GM21717 (cell line): ENCODE data around the gene HEATR3.
A peak's percentile ranks its signal among the peaks of the same experiment; 100 is the strongest.

ENCODE experiments used
- ATAC-seq: cut with Tn5 transposase; IDR thresholded peaks from one replicate; pipeline ENCODE4 v1.9.1; 2021; ENCODE audit warnings: mild to moderate bottlenecking, moderate library complexity; ENCODE audit not compliant: unreplicated experiment

Gene HEATR3, protein sequence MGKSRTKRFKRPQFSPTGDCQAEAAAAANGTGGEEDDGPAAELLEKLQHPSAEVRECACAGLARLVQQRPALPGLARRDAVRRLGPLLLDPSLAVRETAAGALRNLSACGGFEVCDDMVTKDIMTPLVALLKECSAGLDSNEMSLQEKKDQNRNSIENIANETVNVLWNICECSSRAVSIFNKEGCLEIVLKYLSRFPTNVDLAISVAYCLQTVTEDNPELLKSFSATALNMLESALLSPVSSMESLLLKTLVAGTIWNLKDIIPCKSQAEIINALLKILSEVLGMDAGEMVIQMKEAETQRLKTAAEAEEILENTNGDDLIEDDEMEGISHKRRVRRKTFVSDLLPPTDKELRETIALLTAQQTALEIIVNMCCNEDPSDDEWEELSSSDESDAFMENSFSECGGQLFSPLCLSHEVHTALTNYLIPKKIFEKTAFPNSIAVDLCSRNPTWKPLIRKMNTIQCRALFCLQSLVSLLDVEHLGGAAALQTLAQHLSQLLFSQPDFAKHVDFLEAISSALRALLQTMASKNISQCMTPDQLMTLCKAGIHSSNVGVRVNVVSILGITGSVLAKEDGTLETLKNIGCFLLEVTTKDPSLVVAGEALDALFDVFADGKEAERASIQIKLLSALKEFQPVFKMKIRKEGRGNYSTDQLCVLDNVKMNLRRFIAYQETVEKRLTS

DNA sequence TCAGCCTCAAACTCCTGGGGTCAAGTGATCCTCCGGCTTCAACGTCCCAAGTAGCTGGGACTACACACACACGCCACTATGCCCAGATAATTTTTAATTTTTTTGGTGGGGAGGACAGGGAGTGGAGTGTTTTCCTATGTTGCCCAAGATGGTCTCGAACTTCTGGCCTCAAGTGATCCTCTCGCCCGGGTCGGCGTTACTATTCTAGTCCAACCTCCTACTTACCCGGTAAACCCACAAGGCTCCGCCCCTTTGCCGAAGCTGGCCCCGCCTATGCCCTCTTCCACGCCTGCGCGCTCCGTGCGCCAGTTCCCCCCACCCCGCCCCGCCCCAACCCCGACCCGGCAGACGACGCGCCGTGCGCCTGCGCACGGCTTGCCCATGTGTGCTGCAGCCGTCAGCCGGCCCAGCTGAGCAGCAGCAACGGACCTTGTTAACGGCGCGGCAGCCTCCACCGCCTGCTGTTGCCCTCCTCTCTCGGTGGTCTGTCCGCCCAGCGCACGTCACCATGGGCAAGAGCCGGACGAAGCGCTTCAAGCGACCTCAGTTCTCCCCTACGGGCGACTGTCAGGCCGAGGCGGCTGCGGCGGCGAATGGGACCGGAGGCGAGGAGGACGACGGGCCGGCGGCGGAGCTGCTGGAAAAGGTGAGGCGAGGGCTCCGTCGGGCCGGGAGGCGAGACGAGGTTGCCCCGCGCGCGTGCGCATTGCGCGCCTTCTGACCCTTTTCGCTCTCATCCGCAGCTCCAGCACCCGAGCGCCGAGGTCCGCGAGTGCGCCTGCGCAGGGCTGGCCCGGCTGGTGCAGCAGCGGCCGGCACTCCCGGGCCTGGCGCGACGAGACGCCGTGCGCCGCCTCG lies at the start of gene HEATR3:
TSS of gene HEATR3 (plus strand) at position 347 of the 858 bp plus-strand sequence. CDS start at position 509, 162 bp downstream.
- peak; percentile 66 for ATAC-seq

GRCh38 chr16:50017553-50017952 lies 48.2 kb upstream of the HEATR3 start:
- ATAC-seq, result no peak

- no peak for ATAC-seq
Observed at GRCh38 chr16:50021544-50021943, 44.2 kb upstream of the HEATR3 start.

- ATAC-seq, result no peak
Observed at GRCh38 chr16:50023641-50024040, 42.1 kb upstream of the HEATR3 start.

- no peak for ATAC-seq
Observed at GRCh38 chr16:50024207-50024606, 41.6 kb upstream of the HEATR3 start.

GRCh38 chr16:50024684-50025536 lies 40.9 kb upstream of the HEATR3 start, which contains the start of gene CNEP1R1:
CNEP1R1 (plus strand) TSS chr16:50025225; CDS start chr16:50025316, 91 bp downstream.
- peak; percentile 99 for ATAC-seq

DNA sequence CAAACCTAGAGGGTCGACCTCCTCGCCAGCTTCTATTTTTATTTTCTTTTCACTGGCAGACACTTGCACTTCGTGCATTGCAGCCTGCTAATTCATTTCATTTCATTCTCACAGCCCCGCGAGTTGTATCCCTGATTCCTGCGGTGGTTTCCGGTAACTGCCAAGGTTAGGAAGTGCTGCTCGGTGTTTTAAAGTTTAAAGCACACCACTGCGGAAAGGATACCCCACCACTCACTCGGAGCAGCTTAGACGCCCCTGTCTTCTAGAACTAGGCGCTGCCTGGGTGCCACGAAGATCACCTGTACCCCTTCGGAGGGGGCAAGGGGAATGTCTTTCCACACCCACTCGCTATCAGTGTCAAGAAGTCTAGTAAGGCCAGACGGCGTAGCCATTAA lies 40.2 kb upstream of the HEATR3 start:
- ATAC-seq, result no peak

- no peak for ATAC-seq
Observed at GRCh38 chr16:50027829-50028228, 37.9 kb upstream of the HEATR3 start.

GRCh38 chr16:50035468-50035992 lies 30.2 kb upstream of the HEATR3 start:
- ATAC-seq, result no peak

DNA sequence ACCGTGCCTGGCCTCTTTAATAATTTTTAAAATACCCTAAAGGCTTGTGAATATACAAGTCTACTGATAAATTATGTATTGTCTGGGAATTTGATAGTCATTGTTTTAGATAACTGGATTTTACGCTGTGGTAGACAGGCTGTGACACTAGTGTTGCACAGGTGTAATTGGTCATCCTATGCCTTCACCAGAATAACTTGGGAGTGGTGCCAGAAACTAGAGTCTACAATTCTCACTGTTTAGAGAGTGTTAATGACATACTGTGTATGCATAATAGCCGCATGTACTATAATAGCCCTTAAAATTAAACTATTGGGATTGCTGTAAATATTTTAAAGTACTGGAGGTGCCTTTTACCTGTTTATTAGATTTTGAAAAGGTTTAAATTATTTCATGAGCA lies 29.3 kb upstream of the HEATR3 start:
- no peak for ATAC-seq

DNA sequence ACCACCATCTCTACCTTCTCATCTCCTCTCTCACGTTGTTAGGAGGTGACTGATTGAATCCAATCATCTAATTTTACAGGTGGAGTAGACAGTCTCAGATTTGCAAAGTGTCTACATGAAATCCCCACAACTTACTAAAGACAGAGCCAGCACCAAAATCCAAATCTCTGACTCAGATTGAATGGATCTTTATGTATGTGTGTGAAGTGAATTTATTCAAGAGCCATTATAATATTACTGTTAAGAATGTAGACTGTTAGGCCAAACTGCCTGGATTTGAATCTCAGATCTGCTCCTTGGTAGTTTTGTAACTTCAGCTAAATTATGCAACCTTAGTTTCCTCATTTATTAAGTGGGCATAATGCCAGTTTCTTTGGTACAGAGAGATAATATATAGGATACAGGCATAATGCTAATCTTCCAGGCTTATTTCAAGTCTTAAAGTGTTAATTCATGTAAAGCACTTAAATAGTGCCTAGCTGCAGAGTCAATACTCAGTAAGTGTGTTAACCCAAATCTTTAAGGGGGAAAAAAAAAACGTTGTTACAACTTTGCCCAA lies 28.0 kb upstream of the HEATR3 start:
- ATAC-seq, result no peak

DNA sequence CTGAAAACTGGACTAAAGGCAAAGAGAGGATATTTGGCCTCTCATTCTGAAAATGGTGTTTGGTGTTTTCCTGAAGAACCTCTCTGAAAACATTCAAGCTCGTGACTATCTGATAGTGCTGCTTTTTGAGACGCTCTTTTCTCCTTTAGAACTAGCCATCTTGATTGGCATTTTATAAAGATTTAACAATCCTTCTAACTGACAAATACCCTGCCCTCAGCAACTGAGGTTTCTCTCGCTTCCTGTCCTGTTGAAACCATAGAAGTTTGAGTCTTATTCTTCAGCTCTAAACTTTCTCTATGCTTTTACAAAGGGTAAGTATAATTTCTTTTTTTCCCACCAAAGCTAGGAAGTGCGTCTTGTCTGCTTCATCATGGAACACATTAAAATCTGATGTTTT lies 27.5 kb upstream of the HEATR3 start:
- ATAC-seq, result no peak

DNA sequence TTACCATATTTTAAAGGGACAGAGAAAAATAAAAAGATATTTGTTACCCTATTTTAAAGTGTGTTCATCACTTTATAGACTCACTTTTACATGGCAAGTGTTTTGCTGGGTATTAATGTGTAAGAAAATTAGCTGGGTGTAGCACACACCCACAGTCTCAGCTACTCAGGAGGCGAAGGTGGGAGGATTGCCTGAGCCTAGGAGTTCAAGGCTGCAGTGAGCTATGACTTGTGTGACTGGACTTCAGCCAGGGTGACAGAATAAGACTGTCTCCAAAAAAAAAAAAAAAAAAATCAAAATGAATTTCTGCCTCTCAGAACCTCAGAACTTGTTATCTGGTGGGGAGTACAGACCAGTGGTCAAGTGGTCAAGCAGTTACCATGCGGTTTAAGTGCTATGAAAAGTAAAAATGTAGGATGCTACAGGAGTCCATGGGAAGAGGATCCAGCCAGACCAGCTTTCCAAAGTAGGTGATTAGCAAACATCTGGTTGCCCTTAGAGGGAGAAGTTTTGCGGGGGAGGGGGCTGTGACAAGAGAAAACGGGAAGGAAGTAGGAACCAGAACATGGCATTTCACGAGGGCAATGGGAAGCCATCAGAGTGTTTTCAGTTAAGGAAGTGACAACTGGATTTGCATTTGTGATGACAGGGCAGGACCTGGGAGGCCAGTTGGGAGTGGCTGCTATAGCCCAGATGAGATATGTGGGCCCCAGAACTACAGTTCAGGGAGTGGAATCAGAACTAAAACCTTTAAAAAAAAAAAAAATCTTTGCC lies 26.8 kb upstream of the HEATR3 start:
- no peak for ATAC-seq

GRCh38 chr16:50040018-50040417 lies 25.8 kb upstream of the HEATR3 start:
- no peak for ATAC-seq

DNA sequence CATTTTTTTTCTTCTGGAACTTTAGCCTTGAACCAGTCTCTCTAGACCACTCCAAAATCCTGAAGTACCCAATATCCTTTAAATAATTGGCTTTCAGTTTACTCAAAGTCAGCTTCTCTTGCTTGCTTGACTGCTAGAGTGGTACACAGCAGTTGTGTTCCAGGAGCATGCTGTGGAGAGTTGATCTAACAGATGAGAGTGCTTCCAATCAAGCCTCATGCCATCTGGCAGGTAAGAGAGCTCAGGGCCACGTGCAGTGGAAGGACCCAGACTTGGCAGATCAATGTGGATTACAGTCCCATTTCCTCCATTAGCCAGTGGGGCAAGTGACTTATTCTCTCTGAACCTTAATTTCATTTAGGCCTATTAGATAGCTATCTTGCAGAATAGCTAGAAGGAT lies 25.1 kb upstream of the HEATR3 start:
- no peak for ATAC-seq

DNA sequence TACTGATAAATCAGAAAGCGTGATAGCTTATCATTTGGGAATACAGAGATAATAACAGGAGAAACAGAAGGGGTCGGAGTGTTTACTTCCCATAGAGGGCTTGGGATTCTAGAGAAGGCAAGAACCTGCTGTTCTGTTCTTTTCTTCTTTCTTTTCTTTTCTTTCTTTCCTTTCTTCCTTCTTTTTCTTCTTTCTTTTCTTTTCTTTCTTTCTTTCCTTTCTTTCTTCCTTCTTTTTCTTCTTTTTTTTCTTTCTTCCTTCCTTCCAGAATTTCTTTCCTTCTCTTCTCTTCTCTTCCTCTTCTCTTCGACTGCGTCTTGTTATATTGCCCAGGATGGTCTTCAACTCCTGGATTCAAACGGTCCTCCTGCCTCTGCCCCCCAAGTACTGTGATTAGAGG lies 22.4 kb upstream of the HEATR3 start:
- no peak for ATAC-seq

- no peak for ATAC-seq
Observed at GRCh38 chr16:50045412-50045811, 20.4 kb upstream of the HEATR3 start.

DNA sequence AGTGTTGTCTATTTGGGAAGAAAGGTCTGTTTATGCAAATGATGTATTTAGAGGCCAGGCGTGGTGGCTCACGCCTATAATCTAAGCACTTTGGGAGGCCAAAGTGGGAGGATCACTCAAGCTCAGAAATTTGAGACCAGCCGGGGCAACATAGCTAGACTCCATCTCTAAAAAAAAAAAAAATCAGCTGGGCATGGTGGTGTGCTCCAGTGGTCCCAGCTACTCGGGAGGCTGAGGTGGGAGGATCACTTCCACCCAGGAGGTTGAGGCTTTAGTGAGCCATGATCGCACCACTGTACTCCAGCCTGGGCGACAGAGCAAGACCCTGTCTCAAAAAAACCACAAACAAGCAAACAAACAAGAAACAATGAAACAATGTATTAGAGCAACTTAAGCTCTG lies 18.9 kb upstream of the HEATR3 start:
- ATAC-seq, result no peak

GRCh38 chr16:50047864-50048263 lies 17.9 kb upstream of the HEATR3 start:
- no peak for ATAC-seq
